KMS-11 (cell line): ENCODE measurements around the gene ZNF202.

Source experiments
- H2AFZ ChIP-seq: fragments of 200-600 bp; sonication (generic); 2 replicates; pipeline ENCODE4 v1.6.1; 2016; ENCODE audit warnings: antibody characterized with exemption, mixed run types, low read depth
- H3K27ac ChIP-seq: fragments of 200-600 bp; sonication (generic); 2 replicates; pipeline ENCODE4 v1.6.1; 2016; ENCODE audit warnings: mild to moderate bottlenecking, mixed run types
- H3K27me3 ChIP-seq: fragments of 200-600 bp; sonication (generic); 2 replicates; pipeline ENCODE4 v1.6.1; 2017; ENCODE audit warnings: mild to moderate bottlenecking, low read depth, mixed run types, moderate library complexity; ENCODE audit not compliant: insufficient read depth
- H3K36me3 ChIP-seq: fragments of 200-600 bp; sonication (generic); 2 replicates; pipeline ENCODE4 v1.6.1; 2017; ENCODE audit warnings: mild to moderate bottlenecking, mixed run types; ENCODE audit not compliant: insufficient read depth
- H3K4me1 ChIP-seq: fragments of 200-600 bp; sonication (generic); 2 replicates; pipeline ENCODE4 v1.6.1; 2016; ENCODE audit warnings: mild to moderate bottlenecking, low read depth, mixed run types; ENCODE audit not compliant: poor library complexity, severe bottlenecking
- H3K4me2 ChIP-seq: fragments of 200-600 bp; sonication (generic); 2 replicates; pipeline ENCODE4 v1.7.0; 2016; ENCODE audit warnings: mild to moderate bottlenecking, mixed run types
- H3K4me3 ChIP-seq: fragments of 200-600 bp; sonication (generic); IDR thresholded peaks from 2 replicates; pipeline ENCODE4 v1.6.1; 2017; ENCODE audit warnings: low read depth, low read length, mixed read lengths; ENCODE audit not compliant: insufficient read depth
- H3K79me2 ChIP-seq: fragments of 200-600 bp; sonication (generic); 2 replicates; pipeline ENCODE4 v1.6.1; 2016; ENCODE audit warnings: low read depth, mixed run types; ENCODE audit not compliant: insufficient read depth
- H3K9ac ChIP-seq: fragments of 200-600 bp; sonication (generic); 2 replicates; pipeline ENCODE4 v1.6.1; 2016; ENCODE audit warnings: mild to moderate bottlenecking, mixed run types
- H4K20me1 ChIP-seq: fragments of 200-600 bp; sonication (generic); 2 replicates; pipeline ENCODE4 v1.6.1; 2016; ENCODE audit warnings: mild to moderate bottlenecking, mixed run types; ENCODE audit not compliant: insufficient read depth
- CTCF ChIP-seq: fragments of 200-600 bp; sonication (generic); conservative IDR thresholded peaks from 2 replicates; pipeline ENCODE4 v1.6.1; 2017; ENCODE audit warnings: low read depth, mild to moderate bottlenecking, antibody characterized with exemption, low read length, moderate library complexity, mixed read lengths

ZNF202 gene

DNA sequence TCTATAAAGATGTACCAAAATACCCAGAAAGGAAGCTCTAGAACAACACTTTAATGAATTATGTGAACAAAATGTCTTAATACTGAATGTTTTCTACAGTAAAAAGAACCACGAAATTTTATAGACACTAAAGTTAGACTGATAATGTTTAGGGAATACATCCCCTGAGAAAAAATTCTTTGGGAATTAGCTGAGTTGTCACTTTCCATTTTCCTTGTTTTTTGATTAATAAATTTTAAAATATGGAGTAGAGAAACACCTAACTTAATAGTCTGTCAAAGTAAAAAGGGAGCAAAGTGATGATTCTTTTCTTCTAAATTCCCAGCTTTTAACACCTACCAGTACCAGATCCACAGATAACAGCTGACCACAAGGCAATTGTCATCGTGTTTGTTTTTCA is 64.0 kb downstream of the ZNF202 start:
- no peak overlapping the region for H3K4me3 ChIP-seq
- no peaks in the 10 kb centered on the region for H3K36me3 ChIP-seq
- H3K27ac ChIP-seq: no peak overlapping the region
- no peak overlapping the region for H3K9ac ChIP-seq
- no peak for TF ChIP-seq CTCF
- no peaks in the 10 kb centered on the region for H3K4me1 ChIP-seq
- H3K79me2 ChIP-seq: no peaks in the 10 kb centered on the region
- no peak overlapping the region for H2AFZ ChIP-seq
- H4K20me1 ChIP-seq: no peaks in the 10 kb centered on the region
- H3K4me2 ChIP-seq: no peak overlapping the region
- no peaks in the 10 kb centered on the region for H3K27me3 ChIP-seq

- no peak for TF ChIP-seq CTCF
- H3K36me3 ChIP-seq: no peaks in the 10 kb centered on the region
- H3K4me3 ChIP-seq: no peak overlapping the region
Measured at GRCh38 chr11:123674297-123674696, 67.2 kb downstream of the ZNF202 start.

More at GRCh38 chr11:123674297-123674696, 67.2 kb downstream of the ZNF202 start:
- no peaks in the 10 kb centered on the region for H3K27me3 ChIP-seq
- H3K79me2 ChIP-seq: no peaks in the 10 kb centered on the region
- no peak overlapping the region for H3K9ac ChIP-seq
- no peak overlapping the region for H3K4me2 ChIP-seq
- no peaks in the 10 kb centered on the region for H3K4me1 ChIP-seq
- no peak overlapping the region for H3K27ac ChIP-seq
- H4K20me1 ChIP-seq: no peaks in the 10 kb centered on the region
- H2AFZ ChIP-seq: no peak overlapping the region
